ENCODE measurements around the gene IRF4. TPM values are rescaled to one million over a fixed set of nuclear protein-coding genes. Genes with fewer than 3 reads are reported as not detected.
"Not testable (repeated sequence)": the region's sequence is repeated elsewhere in the genome, so short reads cannot be mapped to it uniquely, and the experiment has no call there.

IRF4 gene
- total RNA-seq, 2 donors from 2014 or later, result 112 to 388 TPM

DNA sequence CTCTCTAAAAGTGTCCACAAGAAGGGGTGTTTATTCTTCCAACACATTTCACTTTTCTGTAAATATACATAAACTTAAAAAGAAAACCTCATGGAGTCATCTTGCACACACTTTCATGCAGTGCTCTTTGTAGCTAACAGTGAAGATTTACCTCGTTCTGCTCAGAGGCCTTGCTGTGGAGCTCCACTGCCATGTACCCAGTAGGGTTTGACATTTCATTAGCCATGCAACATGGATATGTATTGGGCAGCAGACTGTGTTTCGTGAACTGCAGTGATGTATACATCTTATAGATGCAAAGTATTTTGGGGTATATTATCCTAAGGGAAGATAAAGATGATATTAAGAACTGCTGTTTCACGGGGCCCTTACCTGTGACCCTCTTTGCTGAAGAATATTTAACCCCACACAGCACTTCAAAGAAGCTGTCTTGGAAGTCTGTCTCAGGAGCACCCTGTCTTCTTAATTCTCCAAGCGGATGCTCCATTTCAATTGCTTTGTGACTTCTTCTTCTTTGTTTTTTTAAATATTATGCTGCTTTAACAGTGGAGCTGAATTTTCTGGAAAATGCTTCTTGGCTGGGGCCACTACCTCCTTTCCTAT, 17.9 kb downstream of the IRF4 start:
- ATAC-seq, result no peak
- H3K27ac Mint-ChIP-seq, result no peak overlapping the region

DNA sequence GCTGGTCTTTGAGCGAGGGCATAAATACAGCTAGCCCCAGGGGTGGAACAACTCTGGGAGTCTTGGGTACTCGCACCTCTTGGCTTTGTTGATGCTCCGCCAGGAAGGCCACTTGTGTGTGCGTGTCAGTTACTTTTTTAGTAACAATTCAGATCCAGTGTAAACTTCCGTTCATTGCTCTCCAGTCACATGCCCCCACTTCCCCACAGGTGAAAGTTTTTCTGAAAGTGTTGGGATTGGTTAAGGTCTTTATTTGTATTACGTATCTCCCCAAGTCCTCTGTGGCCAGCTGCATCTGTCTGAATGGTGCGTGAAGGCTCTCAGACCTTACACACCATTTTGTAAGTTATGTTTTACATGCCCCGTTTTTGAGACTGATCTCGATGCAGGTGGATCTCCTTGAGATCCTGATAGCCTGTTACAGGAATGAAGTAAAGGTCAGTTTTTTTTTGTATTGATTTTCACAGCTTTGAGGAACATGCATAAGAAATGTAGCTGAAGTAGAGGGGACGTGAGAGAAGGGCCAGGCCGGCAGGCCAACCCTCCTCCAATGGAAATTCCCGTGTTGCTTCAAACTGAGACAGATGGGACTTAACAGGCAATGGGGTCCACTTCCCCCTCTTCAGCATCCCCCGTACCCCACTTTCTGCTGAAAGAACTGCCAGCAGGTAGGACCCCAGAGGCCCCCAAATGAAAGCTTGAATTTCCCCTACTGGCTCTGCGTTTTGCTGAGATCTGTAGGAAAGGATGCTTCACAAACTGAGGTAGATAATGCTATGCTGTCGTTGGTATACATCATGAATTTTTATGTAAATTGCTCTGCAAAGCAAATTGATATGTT, 19.2 kb downstream of the IRF4 start:
- H3K4me3 Mint-ChIP-seq, result no peak overlapping the region
- H3K27ac Mint-ChIP-seq, result no peak overlapping the region
- peaks cover 5% of the 10 kb centered on the region for H3K9me3 Mint-ChIP-seq
- H3K36me3 Mint-ChIP-seq, result peaks cover 47% of the 10 kb centered on the region
- H3K4me1 Mint-ChIP-seq (ENCODE audit: low read depth in 2 of 2), result peaks cover 7 to 14% of the 10 kb centered on the region in 2 donors
- DNase-seq (ENCODE audit: low spot score) (no peak), ATAC-seq (no peak)
- no peaks in the 10 kb centered on the region for H3K27me3 Mint-ChIP-seq

More for the DNA sequence above, 17.9 kb downstream of the IRF4 start:
- H3K4me3 Mint-ChIP-seq, result no peak overlapping the region
- H3K27me3 Mint-ChIP-seq, result no peaks in the 10 kb centered on the region
- peaks cover 14 to 21% of the 10 kb centered on the region in 2 donors for H3K4me1 Mint-ChIP-seq (ENCODE audit: low read depth in 2 of 2)
- DNase-seq (ENCODE audit: low spot score), result no peak
- peaks cover 49% of the 10 kb centered on the region for H3K36me3 Mint-ChIP-seq
- no peaks in the 10 kb centered on the region for H3K9me3 Mint-ChIP-seq

DNA sequence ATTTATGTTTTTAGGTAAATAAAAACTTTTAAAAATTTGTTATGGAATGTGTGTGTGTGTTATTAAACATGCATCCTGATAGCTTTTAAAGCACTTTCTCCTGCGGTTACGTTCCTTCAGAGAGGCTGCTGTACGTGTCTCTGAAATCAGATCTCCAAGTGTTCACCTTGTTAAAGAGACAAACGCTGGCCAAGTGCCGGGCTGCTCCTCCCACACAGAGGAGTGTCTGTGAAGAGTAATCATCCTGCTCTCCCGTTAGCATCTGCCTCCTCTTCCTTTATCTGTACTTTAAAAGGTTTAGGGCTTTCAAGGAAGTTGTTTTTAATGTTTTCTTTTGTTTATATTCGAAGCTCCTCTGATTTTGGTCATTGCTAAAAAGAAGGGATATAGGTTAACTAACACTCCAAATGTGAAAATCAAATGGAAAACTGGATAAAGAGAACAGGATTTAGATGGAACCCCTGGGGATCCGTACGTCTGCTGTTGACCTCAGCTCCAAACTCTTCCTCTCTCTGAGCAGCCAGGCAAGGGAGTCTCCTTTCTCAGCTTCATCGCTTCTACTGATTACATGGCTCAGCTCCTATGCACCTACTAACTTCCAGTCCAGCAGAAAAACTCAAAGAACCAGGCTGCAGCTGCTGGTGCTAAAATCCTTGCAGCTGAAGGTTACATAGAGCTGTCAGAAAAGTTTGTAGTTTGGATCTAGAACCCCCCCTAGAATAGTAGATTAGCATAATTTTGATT, 20.0 kb downstream of the IRF4 start:
- Mint-ChIP-seq H3K36me3 (peaks cover 51% of the 10 kb centered on the region), H3K9me3 (peaks cover 5% of the 10 kb centered on the region), H3K27me3 (no peaks in the 10 kb centered on the region), H3K27ac (peak overlapping the region; percentile 57 to 65), H3K4me1 (ENCODE audit: low read depth in 2 of 2) (peaks cover 7 to 14% of the 10 kb centered on the region in 2 donors), H3K4me3 (no peak overlapping the region)
- no peak for DNase-seq (ENCODE audit: low spot score)
- ATAC-seq, result no peak

DNA sequence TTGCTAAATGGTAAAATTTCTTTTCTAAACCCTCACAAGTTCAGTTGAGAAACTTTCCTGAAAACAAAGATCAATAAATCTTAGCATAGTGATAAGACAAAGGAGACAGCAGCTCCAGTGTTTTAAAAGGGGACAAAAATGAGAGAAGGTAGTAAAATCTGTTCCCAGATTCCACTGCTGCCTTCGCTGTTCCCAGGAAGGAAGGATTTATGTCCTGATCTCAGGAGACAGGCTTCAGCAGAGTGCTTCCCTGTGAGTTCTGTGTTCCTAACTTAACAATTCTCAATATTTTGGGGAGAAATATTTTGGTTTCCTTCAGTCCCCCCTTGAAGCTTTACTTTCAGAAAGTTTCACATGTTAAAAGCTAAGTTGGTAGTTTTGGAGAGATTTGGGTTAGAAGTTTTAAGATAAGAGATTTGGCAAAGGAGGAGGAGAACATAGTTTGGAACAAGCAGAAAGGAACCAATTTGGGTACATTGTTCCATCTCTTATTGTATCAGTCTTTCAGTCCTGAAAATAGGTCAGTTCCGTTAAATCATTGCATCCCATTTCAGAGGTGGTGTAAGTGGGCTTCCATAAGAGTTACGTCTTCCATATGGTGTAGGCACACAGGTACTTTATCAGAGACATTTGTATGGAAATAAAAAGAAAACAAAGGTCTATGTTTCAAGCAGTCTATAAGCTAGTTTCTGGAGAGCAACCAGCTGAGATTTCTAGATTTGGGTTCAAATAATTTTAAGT, 20.8 kb downstream of the IRF4 start:
- Mint-ChIP-seq H3K4me1 (ENCODE audit: low read depth in 2 of 2) (peaks cover 7 to 14% of the 10 kb centered on the region in 2 donors), H3K36me3 (peaks cover 45% of the 10 kb centered on the region), H3K27me3 (no peaks in the 10 kb centered on the region), H3K9me3 (peaks cover 5% of the 10 kb centered on the region), H3K4me3 (no peak overlapping the region), H3K27ac (peak overlapping the region; percentile 57 to 65)
- ATAC-seq (no peak), DNase-seq (ENCODE audit: low spot score) (no peak)

DNA sequence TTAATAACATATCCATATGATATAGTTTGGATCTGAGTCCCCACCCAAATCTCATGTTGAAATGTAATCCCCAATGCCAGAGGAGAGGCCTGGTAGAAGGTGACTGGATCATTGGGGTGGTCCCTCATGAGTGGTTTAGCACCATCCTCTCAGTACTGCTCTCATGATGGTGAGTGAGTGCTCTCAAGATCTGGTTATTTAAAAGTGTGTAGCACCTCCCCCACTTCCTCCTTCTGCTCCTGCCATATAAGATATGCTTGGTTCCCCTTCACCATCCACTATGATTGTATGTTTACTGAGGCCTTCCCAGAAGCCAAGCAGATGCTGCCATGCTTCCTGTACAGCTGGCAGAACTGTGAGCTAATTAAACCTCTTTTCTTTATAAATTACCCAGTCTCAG, 22.9 kb downstream of the IRF4 start:
- H3K9me3 Mint-ChIP-seq, result peaks cover 5% of the 10 kb centered on the region
- no peak overlapping the region for H3K27ac Mint-ChIP-seq
- H3K27me3 Mint-ChIP-seq, result peaks cover 0 to 2% of the 10 kb centered on the region in 2 donors
- ATAC-seq (peak in 1 of 2 donors; percentile 49), DNase-seq (ENCODE audit: low spot score) (no peak)
- H3K4me3 Mint-ChIP-seq, result no peak overlapping the region
- peaks cover 0 to 2% of the 10 kb centered on the region in 2 donors for H3K4me1 Mint-ChIP-seq (ENCODE audit: low read depth in 2 of 2)
- peaks cover 30% of the 10 kb centered on the region for H3K36me3 Mint-ChIP-seq

DNA sequence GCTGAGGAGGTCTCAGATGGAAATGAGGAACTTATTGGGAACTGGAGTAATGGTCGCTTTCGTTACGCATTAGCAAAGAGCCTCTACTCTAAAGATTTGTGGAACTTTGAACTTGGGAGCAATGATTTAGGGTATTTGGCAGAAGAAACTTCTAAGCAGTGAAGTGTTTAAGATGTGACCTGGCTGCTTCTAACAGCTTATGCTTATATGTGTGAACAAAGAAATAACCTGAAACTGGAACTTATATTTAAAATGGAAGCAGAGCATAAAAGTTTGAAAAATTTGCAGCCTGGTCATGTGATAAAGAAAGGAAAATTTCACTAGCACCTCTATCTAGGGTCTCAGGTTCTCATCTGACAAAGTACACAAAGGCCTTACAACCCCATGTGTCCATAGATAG, 23.5 kb downstream of the IRF4 start:
- Mint-ChIP-seq H3K9me3 (peaks cover 5% of the 10 kb centered on the region), H3K4me1 (ENCODE audit: low read depth in 2 of 2) (peaks cover 0 to 4% of the 10 kb centered on the region in 2 donors), H3K27me3 (peaks cover 0 to 2% of the 10 kb centered on the region in 2 donors), H3K36me3 (peaks cover 24% of the 10 kb centered on the region), H3K27ac (no peak overlapping the region), H3K4me3 (no peak overlapping the region)
- ATAC-seq, result no peak
- DNase-seq (ENCODE audit: low spot score), result no peak

DNA sequence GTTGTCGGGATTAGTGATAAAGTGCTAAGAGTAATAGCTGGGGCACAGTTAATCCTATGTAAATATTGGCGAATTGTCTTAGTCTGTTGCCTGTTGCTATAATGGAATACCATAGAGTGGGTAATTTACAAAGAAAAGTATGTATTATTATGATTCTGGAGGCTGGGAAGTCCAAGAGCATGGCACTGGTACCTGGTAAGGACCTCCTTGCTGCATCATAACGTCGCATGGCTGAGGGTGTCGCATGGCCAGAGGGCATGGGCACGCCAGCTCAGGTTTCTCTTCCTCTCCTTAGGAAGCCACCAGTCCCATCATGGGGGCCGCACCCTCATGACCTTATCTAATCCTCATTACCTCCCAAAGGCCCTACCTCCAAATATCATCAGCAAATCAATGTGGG, 29.7 kb downstream of the IRF4 start:
- Mint-ChIP-seq H3K27ac (peak overlapping the region in 1 of 2 donors; percentile 33), H3K4me3 (no peak overlapping the region), H3K36me3 (peaks cover under 1% of the 10 kb centered on the region), H3K27me3 (peaks cover 0 to 2% of the 10 kb centered on the region in 2 donors), H3K9me3 (no peaks in the 10 kb centered on the region), H3K4me1 (ENCODE audit: low read depth in 2 of 2) (peaks cover 18 to 23% of the 10 kb centered on the region in 2 donors)
- DNase-seq (ENCODE audit: low spot score) (no peak), ATAC-seq (no peak)

DNA sequence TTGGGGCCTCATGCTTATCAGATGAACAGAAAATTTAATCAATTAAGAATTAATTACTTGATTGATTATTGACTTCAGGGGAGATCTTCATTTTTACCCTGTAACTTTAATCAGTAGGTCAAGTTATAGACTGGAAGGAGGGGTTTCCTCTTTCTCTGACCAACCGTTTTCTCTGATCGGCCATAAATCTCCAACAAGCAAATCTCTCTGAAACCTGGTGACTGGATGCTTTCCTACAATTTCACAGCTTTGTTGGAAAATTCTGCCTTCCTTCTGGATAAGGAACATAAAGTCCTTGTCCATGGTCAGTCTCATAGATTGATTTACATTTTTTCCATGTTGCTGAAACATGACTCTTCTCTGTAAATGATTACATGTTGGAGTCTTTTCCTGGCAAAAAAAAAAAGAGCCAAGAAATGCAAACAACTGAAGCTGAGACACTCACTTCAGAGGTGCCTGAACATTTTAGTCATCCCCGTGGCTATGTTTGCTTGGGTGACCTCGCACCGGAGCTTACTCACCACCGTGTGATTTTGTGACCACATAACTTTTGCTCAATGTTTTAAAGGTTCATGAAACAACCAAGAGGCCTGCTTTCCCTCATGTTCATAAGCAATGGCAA, 31.0 kb downstream of the IRF4 start:
- H3K27me3 Mint-ChIP-seq, result peaks cover 0 to 2% of the 10 kb centered on the region in 2 donors
- ATAC-seq (peak; percentile 97 to 98), DNase-seq (ENCODE audit: low spot score) (peak; percentile 86)
- H3K36me3 Mint-ChIP-seq, result no peaks in the 10 kb centered on the region
- no peaks in the 10 kb centered on the region for H3K9me3 Mint-ChIP-seq
- H3K4me1 Mint-ChIP-seq (ENCODE audit: low read depth in 2 of 2), result peaks cover 18 to 23% of the 10 kb centered on the region in 2 donors
- peak overlapping the region; percentile 62 for H3K4me3 Mint-ChIP-seq
- H3K27ac Mint-ChIP-seq, result peak overlapping the region; percentile 67 to 78

DNA sequence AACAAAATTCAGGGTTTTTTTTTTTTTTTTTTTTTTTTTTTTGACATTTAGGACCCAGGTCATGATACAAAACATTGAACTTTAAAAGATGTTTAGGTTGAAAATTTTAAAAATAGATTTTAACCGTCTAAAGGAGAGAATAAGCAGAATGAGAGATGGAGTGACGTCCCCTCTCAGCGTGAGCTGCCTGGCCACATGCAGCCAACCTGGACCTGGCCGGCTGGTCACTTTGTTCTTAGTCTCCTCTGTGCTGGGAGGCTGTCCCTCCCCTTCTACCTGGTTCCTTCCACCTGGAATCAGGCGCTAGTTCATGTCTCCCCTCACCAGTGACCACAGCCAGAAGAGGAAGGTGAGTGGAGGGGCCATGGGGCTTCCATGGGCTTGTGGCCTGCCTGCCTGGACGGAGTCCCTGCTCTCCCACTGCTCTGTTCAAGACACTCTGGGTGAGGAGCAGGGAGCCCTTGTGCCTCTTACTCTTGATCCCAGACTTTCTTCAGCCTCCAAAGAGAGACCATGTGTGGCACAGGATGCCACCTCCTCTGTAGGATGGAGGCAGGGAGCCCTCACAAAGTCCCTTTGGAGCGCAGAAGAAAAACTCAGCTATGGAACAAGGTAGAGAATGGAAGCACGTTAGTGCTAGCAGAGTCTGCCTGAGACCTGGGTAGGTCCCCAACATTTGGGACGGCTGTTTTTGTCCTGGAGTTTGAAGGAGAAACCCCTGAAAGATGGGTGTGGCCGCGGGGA, 31.7 kb downstream of the IRF4 start:
- no peak for DNase-seq (ENCODE audit: low spot score)
- Mint-ChIP-seq H3K9me3 (no peaks in the 10 kb centered on the region), H3K27me3 (peaks cover 0 to 2% of the 10 kb centered on the region in 2 donors), H3K27ac (peak overlapping the region; percentile 67 to 78), H3K36me3 (no peaks in the 10 kb centered on the region), H3K4me3 (peak overlapping the region; percentile 62), H3K4me1 (ENCODE audit: low read depth in 2 of 2) (peaks cover 18 to 23% of the 10 kb centered on the region in 2 donors)
- ATAC-seq, result peak; percentile 6 to 8

DNA sequence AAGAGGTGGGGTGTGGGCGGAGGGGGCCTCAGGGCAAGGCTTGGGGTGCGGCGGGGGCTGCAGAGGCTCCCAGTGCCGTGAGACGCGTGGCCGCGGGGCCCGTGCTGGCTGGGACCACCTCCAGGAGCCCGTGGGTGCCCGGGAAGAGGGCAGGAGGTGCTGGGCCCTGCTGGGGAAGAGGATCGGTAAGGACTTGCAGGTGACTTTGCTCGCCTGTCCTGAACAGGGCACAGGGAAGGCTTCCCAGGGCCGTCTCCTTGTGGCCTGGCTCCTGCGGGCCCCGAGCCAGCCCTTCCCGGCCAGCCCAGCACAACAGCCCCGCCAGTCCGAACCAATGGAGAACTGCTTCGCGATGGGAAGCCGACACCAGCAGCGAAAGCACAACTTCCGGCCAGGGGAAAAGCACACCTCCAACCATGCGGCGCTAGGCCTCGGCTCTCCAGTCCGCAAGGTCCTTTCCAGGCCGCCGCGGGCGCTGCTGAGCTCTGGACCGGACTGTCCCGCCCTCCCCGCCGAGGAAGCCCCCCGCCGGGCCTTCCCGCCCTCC, 32.3 kb downstream of the IRF4 start:
- ATAC-seq (no peak), DNase-seq (ENCODE audit: low spot score) (no peak)
- peaks cover 0 to 4% of the 10 kb centered on the region in 2 donors for H3K27me3 Mint-ChIP-seq
- H3K27ac Mint-ChIP-seq, result peak overlapping the region in 1 of 2 donors; percentile 67
- no peak overlapping the region for H3K4me3 Mint-ChIP-seq
- no peaks in the 10 kb centered on the region for H3K36me3 Mint-ChIP-seq
- H3K9me3 Mint-ChIP-seq, result no peaks in the 10 kb centered on the region
- H3K4me1 Mint-ChIP-seq (ENCODE audit: low read depth in 2 of 2), result peaks cover 18 to 24% of the 10 kb centered on the region in 2 donors

DNA sequence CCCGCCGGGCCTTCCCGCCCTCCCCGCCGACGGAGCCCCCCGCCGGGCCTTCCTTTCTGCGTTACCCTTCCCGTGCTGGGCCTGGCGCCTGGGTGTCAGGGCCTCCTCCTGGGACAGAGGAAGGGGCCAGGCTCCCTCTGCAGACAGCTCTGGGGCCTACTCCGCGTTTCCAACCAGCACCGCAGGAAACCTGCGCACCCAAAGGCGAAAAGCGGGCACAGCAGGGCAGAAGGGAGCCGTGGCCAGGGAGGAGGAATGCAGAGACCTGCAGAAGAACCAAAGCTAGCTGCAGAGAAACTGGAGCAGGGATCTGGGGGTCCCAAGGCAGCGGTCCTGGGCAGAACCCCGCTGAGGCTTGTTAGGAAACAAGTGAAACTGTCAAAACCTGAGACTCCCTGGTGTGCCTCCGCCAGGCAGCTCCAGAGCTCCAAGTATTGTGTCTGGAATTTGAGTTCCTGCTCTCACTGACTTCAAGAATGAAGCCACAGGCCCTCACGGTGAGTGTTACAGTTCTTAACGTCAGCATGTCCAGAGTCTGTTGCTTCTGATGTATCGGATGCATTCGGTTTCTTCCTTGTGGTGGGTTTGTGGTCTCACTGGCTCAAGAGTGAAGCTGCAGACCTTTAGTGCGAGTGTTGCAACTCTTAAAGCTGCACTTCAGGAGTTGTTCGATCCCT, 33.3 kb downstream of the IRF4 start:
- H3K4me1 Mint-ChIP-seq (ENCODE audit: low read depth in 2 of 2), result peaks cover 28 to 30% of the 10 kb centered on the region in 2 donors
- ATAC-seq, result peak in 1 of 2 donors; percentile 56
- peak overlapping the region; percentile 54 to 74 for H3K27ac Mint-ChIP-seq
- DNase-seq (ENCODE audit: low spot score), result no peak
- H3K4me3 Mint-ChIP-seq, result peak overlapping the region; percentile 65
- peaks cover 0 to 2% of the 10 kb centered on the region in 2 donors for H3K27me3 Mint-ChIP-seq
- no peaks in the 10 kb centered on the region for H3K9me3 Mint-ChIP-seq
- no peaks in the 10 kb centered on the region for H3K36me3 Mint-ChIP-seq

DNA sequence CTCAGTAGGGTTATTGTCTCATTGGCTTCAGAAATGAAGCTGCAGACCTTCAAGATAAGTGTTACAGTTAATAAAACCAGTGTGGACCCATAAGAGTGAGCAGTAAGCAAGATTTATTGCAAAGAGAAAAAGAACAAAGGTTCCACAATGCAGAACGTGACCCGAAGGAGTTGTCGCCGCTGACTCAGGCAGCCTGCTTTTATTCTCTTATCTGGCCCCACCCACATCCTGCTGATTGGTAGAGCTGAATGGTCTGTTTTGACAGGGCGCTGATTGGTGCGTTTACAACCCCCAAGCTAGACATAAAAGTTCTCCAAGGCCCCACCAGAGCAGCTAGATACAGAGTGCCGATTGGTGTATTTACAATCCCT, 33.9 kb downstream of the IRF4 start:
- DNase-seq (ENCODE audit: low spot score); H3K9me3 Mint-ChIP-seq; H3K36me3 Mint-ChIP-seq; H3K27me3 Mint-ChIP-seq; ATAC-seq: not testable (repeated sequence)
- H3K27ac Mint-ChIP-seq, result peak overlapping the region; percentile 54 to 74
- peak overlapping the region; percentile 65 for H3K4me3 Mint-ChIP-seq
- peaks cover 30 to 31% of the 10 kb centered on the region in 2 donors for H3K4me1 Mint-ChIP-seq (ENCODE audit: low read depth in 2 of 2)

Measured in natural killer cell treated with Interleukin-12 subunit alpha and Interleukin-12 subunit beta and Interleukin-15 and Interleukin-18, amount 100 ng/mL, for 72 hours (primary cell).